HEK293 (cell line): ENCODE measurements around the gene HSPB6.

Experiments
- PBX3 ChIP-seq: sonication (generic); formaldehyde crosslinking; IDR thresholded peaks from 2 replicates; pipeline ENCODE4 v1.8.1; 2022; ENCODE audit warnings: mild to moderate bottlenecking, moderate library complexity, missing genetic modification reagents
- ZNF341 ChIP-seq: fragments of 450-650 bp; formaldehyde crosslinking; IDR thresholded peaks from 2 replicates; pipeline ENCODE4; 2016; ENCODE audit warnings: low read depth, missing biosample characterization, missing genetic modification characterization
- ZNF366 ChIP-seq: fragments of 450-650 bp; formaldehyde crosslinking; conservative IDR thresholded peaks from 2 replicates; pipeline ENCODE4 v1.5.1; 2016; ENCODE audit warnings: missing biosample characterization, missing genetic modification characterization
- ZNF621 ChIP-seq: fragments of 450-650 bp; formaldehyde crosslinking; IDR thresholded peaks from 2 replicates; pipeline ENCODE4 v1.5.1; 2017; ENCODE audit warnings: missing biosample characterization, missing genetic modification characterization
- ZNF768 ChIP-seq: fragments of 450-650 bp; formaldehyde crosslinking; IDR thresholded peaks from 2 replicates; pipeline ENCODE4 v1.5.1; 2018; ENCODE audit warnings: missing biosample characterization, mild to moderate bottlenecking, missing genetic modification characterization
- TF ChIP-seq, protein P1 (sequence below): fragments of 450-650 bp; formaldehyde crosslinking; IDR thresholded peaks from 2 replicates; pipeline ENCODE4 v1.5.1; 2016; ENCODE audit warnings: missing biosample characterization, missing genetic modification characterization

DNA sequence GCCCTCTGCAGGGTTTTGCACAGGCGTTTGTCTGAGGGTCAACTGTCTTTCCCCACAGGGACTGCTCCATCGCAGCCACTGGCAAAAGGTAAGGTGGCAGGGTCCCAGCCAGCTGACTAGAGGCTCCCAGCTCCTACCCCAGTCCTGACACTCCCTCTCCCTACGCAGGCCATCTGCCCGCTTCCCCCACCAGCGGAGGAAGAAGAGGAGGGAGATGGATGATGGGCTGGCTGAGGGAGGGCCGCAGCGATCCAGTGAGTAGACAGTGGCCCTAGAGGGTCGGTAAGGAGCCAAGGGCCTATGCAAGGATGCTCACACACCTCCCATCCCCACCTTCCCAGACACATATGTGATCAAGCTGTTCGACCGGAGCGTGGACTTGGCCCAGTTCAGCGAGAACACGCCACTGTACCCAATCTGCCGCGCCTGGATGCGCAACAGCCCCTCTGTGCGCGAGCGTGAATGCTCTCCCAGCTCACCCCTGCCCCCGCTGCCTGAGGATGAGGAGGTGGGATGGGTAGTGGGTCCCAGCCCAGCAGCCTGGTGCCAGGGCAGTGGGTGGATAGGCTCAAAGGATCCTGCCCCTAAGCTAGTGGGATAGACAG is 4.0 kb downstream of the HSPB6 start:
- TF ChIP-seq, protein P1, sequence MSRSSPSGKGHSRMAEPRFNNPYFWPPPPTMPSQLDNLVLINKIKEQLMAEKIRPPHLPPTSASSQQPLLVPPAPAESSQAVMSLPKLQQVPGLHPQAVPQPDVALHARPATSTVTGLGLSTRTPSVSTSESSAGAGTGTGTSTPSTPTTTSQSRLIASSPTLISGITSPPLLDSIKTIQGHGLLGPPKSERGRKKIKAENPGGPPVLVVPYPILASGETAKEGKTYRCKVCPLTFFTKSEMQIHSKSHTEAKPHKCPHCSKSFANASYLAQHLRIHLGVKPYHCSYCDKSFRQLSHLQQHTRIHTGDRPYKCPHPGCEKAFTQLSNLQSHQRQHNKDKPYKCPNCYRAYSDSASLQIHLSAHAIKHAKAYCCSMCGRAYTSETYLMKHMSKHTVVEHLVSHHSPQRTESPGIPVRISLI (tag by site-specific recombination): no peak
- TF ChIP-seq ZNF366 (tag by site-specific recombination): no peak
- TF ChIP-seq ZNF768 (tag by site-specific recombination): no peak
- no peak for TF ChIP-seq ZNF621 (tag by site-specific recombination)
- TF ChIP-seq ZNF341: no peak
- no peak for TF ChIP-seq PBX3 (CRISPR knock-in tag)
